NOMO-1 treated with dmso at 0.1 percent for 144 hours (cell line): ENCODE data around the gene ARL5C.
"Not testable (repeated sequence)": the region's sequence is repeated elsewhere in the genome, so short reads cannot be mapped to it uniquely, and the experiment has no call there.

Experiments used
- DNase-seq: peaks from one replicate; lab custom pipeline; 2025; ENCODE audit not compliant: unreplicated experiment; lab: John Stamatoyannopoulos, UW

Gene ARL5C

DNA sequence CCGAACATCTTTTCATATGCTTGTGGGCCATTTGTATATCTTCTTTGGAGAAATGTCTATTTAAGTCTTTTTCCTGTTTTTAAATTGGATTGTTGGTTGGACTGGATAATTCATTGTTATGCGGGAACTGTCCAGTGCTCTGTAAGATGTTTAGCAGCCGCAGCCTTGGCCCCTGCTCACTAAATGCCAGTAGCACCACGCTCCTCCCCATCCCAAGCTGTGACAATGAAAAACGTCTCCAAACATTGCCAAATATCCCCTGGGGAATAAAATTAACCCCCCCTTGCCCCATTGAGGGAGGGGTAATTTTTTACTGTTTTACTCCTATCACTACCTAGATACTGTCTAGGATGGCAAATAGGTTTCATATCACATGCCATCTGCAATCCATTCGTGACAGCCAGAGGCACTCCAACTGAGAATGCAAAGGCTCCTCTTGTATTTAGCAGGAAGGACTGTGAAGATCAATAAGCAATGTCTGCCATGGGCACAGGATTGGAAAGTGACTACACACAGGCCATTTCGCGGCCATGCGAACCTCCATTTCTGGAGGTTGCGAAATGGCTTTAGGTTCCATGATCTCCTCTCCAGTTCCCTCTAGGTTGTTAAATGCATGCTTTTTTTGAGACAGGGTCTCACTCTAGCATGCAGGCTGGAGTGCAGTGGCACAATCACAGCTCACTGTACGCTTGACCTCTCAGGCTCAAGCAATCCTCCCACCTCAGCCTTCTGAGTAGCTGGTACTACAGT lies 23.9 kb downstream of the ARL5C start:
- no peak for DNase-seq

DNA sequence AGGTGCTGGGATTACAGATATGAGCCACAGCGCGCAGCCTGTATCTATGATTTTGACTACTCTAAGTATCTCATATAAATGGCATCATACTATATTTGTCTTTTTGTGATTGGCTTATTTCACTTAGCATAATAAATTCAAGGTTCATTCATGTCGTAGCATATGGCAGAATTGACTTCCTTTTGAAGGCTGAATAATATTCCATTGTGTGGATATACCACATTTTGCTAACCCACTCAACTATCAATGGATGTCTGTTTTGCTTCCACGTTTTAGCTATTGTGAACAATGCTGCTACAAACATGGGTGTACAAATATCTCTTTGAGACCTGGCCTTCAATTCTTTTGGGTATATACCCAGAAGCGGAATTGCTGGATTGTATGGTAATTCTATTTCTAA lies 24.7 kb downstream of the ARL5C start:
- no peak for DNase-seq

DNA sequence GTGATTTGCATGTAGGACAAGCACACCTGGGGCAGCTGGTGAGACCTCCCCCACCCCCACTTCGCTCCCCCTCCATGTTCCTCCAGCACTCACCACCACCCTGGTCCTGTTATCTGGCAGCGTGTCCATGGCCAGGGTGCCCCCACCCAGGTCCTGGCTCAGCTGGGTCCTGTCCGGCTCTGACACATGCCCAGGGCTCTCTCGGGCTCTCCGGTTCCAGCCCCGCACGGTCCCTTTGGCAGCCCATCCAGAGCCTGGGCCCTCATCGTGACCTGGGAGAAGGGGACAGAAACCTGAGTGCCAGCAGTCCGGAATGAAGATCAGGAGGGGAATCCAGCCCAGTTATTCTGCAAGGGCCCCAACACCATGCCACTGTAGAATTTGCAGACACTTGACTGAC lies 26.4 kb downstream of the ARL5C start:
- no peak for DNase-seq

DNA sequence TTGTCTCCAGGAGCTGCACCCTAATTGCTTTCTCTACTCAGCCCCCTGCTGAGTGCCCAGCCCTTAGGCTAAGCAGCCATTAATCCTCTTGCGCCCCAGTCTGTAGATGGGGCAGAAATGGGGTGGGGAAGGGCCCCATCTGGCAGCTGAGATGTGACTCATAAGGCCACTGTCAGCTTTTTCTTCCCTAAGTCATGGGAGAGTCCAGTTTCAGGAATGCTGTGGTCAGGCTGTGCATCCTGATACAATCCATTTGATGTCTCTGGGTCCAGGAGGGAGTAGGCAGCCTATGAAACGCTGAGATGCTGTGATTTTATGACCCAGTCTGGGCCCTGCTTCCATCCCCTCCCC lies 26.8 kb downstream of the ARL5C start:
- no peak for DNase-seq

DNA sequence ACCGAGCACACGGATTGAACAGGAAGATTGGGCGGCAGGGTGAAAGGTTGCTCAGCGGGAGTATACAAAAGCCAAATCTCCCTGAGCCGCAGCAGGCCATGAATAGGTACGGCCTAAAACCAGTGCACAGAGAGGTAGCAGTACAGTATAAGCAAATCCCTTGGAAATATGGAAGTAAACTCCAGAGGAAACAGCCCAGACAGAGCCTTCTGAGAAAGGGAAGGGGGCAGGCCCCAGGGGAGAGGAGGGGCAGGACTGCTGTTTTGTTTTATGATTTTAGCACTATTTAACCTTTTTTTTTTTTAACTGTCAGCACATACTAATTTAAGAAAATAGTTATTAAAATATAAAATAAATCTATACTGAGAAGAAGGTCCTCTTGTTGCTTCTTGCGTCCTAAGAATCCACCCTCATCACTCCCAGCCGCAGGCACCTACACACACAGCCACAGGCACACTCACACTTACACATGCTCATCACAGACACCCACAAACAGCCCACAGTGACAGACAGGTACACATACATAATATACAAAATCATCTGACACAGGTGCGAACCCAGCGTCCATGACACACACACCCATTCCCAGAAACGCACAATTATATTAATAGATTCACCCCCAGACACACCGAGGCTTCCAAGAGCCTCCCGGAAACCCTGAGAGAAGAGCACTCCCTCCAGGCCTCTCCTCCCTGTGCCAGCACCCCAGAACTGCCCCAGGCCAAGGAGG lies 27.4 kb downstream of the ARL5C start:
- DNase-seq, result no peak

DNA sequence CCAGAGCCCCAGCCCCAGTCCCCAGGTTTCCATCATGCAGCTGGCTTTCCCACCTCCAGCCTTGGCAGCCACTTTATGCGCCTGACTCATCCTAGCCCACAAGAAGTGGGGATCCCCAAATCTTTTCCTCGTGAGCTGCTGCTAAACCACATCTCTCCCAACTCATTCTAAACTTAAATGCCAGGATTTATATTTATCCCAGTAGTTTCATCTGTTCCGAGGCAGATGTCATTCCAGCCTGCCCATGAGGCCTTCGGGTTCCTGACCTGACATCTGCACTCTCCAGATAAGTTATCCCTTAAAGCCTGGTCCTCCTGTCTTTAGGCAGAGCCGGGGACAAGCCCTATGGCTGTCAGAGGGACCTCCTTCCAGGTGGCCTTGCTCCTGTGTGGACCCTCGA lies 31.1 kb downstream of the ARL5C start:
- DNase-seq, result no peak

DNA sequence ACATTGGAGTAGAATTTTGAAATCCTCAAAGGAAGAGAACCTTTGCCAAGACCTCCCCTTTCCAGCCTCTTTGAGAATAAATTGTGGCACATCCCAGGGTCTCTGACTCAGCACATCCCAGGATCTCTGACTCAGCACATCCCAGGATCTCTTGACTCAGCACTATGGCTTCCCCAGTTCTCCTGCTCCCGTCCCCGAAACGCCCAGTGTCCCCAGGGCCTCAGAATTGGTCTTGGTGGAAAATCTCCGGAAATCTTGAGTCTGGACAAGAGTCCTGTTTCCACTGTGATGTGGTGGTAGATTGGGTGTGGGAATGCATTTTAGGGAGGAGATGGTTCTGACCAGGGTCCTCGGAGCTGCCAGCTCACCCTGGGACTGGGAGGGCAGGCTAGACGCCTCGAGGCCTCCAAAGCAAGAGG lies 33.8 kb downstream of the ARL5C start:
- DNase-seq, result no peak

DNA sequence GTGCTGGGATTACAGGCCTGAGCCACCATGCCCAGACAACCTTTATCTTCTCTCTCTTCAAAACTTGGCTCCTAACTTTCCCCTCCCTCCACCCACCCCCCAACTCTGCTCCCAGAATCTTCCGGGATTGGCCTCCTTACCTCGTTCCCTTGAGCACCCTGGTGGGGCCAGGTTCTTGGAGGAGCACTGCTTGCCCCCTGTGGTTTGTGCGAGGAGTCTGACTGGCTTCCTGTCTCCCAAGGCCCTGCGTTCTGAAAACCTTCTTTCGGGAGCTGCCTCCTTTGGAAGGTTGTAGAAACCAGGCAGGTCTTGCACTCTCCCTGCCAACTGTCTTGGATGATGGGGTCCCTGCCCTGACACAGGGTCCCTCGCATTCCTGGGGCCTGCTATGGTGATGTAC lies 34.3 kb downstream of the ARL5C start:
- no peak for DNase-seq

DNA sequence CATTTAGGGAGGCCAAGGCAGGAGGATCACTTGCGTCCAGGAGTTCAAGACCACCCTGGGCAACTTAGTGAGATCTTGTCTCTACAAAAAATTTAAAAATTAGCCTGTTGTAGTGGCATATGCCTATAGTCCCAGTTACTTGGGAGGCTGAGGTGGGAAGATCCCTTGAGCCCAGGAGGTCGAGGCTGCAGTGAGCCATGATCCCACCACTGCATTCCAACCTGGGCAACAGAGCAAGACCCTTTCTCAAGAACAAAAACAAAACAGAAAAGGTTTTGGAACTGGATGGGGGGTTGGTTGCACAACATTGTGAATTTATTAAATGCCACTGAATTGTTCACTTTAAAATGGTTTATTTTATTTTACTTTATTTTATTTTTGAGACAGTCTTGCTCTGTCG lies 35.8 kb downstream of the ARL5C start:
- no peak for DNase-seq

DNA sequence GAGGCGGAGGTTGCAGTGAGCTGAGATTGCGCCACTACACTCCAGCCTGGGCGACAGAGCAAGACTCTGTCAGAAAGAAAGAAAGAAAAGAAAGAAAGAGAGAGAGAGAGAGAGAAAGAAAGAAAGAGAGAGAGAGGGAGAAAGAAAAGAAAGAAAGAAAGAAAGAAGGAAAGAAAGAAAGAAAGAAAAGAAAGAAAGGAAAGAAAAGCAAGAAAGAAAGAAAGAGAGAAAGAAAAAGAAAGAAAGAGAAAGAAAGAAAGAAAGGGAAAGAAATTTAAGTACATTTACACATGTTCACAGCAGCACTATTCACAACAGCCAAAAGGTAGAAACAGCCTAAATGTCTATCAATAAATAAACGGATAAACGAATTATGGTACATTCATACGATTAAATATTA lies 36.4 kb downstream of the ARL5C start:
- DNase-seq, result not testable (repeated sequence)

DNA sequence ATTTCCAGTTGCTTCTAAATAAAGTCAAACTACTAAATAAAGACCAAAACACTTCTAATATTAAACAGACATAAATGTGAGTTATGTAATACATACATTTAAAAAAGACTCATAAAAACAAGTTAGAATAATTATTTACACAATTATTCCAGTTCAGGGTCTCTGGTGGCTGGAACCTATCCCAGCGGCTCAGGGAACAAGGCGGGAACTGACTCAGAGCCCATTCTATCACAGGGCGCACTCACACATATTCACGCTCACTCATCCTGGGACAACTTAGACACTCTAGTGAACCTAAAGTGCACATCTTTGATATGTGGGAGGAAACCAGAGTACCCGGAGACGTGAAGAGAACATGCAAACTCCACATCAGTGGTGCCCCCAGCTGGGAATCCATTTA lies 39.5 kb downstream of the ARL5C start:
- no peak for DNase-seq

DNA sequence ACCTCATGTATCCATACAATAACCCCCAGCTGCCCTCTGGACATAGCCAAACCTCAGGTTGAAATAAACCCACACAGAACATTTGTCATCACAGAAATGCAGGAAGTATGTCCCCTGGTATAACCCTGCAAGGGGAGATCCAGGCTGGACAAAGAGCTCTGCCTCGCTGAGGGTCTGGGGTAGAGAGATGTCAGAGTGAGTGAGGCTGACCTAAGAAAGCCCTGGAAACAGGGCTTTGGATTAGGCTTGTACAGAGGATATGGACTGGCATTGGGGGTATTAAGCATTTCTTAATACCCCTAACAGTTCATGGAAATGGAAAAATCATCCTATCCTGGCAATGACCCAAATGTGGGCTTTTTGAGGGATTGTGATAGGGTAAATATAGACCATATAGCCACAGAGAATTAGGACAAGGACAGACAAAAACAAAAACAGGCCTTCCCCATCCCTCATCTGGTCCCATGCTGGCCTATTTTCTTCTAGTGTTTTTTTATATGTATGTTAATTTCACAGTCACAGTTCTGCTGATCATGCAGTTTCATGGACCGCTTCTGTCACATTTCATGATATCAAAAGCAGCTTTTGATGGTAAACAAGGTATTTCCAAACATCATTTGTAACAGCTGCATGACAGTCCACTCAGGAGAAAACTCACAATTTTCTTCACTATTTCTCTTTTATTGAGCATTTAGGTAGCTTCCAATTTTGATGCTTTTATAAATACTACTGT lies 40.7 kb downstream of the ARL5C start:
- no peak for DNase-seq

DNA sequence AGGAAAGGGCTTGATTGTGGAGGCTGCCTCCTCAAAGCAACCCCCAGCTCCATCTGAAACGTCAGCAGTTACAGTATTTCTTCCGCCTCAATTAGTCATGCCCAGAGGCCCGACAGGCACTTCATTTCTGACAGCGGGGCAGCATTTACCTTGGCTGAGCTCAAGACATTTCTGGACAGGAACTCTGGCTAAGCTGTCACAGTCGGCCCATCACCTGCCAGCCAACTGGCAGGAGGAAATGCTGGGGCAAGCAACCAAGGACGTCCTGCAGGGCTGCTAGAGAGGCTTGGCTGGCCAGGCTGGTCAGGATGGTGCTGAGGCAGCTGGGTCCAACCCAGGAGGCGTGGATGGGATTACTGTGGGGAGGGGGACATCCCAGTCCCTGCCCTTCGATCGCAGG lies 42.3 kb downstream of the ARL5C start:
- DNase-seq, result no peak

DNA sequence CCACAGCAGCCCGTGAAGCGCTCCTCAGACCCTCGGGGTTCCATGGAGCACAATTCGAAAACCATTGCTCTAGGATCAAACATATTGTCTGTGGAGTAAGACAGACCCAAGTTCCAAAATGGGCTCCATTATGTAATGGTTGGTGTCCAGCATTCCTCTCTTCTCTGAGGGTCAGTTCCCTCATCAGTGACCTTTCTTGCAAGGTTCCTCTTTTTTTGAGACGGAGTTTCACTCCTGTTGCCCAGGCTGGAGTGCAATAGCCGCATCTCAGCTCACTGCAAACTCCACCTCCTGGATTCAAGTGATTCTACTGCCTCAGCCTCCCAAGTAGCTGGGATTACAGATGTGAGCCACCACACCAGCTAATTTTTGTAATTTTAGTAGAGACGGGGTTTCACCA lies 43.0 kb downstream of the ARL5C start:
- DNase-seq, result no peak

DNA sequence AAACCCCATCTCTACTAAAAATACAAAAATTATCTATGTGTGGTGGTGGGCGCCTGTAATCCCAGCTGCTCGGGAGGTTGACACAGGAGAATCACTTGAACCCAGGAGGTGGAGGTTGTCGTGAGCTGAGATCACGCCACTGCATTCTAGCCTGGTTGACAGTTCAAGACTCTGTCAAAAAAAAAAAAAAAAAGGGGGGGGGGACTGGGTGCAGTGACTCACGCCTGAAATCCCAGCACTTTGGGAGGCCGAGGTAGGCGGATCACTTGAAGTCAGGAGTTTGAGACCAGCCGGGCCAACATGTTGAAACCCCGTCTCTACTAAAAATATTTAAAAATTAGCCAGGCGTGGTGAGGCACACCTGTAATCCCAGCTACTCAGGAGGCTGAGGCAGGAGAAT lies 44.0 kb downstream of the ARL5C start:
- not testable (repeated sequence) for DNase-seq

DNA sequence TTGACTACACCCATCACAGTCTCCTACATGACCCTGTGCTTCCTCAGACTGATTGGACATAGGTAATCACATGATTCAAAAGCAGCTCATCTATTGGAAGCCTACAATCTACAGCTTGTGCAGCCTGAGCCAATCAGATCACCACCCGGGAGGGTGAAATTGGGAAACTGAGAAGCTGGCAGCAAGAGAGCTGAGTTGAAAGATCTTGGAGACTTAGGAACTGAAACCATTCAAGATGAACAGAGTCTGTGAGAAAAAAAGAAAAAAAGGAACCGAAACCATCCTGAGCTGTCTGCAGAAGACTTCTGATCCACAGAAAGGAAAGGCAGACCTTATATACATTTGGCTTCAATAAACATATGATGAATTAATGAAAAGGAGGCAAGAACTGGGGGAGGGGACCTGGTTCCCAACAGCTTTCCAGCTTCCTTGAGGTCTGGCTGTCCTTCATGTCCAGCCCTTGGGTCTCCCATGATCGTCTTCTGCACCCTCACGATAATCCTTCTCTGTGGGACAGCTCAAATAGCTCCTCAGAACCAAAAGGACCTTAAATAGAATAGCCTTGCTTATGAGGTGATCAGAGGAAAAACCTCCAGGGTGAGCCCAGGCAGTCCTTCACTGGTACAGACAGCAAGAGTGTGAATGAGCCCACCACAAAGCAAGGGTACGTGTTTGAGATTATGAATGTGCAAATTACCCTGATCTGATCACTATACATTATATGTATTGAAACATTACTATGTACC lies 47.1 kb downstream of the ARL5C start:
- peak; percentile 86 for DNase-seq

DNA sequence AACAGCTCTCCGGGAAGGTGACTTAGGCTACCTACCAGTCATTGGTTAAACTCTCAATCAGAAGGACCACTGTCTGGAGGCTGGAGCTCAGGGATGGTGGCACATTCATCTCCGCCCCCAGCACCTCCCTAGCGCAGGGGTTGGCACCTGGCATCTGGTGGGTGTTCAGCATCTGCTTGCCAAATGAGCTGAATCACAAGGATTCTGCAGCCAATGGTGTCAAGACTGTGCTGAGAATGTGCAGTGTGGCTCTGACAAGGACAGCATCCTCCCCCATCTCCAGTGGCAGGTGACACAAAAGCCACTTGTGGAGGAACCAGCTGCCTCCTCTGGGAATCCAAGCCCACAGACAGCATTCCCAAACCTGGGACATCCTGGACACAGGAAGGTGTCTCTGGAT lies 49.7 kb downstream of the ARL5C start:
- no peak for DNase-seq

DNA sequence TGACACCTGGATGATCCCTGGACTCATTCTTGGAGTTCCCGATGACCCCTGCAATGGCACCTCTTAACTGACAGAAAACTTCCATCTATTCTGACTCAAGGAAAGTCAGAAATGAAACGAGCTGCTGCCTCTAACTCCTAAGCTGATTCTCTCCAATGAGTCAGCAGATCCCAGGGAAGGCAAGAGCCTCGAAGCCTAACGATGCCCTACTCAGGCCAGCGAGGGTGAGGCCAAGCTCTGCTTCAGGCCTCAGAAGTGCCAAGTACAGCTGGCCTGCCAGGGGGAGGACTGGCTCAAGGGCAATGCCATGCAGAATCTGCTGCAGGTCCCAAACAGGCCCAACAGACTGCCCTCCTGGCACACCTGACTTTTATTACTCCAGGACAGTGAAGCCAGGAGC lies 50.8 kb downstream of the ARL5C start:
- DNase-seq, result no peak

DNA sequence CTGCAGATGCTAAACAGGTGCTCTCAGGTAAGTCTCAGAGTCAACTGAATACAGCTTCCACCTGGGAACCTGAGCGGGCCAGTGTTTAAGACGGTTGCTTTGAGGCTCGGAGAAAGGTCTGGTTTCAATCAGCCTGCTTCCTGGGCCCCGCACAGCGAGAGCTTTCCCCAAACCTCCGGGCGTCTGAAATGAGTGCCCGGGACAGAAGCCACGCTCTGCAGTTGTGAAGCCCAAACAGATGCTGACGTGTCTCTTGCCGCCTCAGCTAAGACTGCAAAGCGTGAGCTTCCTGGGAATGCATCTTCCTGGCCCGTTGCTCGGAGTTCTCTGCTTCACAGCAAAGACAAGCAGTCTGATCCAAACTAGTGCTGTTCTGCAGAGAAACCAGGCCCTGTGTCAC lies 51.2 kb downstream of the ARL5C start:
- DNase-seq, result no peak

DNA sequence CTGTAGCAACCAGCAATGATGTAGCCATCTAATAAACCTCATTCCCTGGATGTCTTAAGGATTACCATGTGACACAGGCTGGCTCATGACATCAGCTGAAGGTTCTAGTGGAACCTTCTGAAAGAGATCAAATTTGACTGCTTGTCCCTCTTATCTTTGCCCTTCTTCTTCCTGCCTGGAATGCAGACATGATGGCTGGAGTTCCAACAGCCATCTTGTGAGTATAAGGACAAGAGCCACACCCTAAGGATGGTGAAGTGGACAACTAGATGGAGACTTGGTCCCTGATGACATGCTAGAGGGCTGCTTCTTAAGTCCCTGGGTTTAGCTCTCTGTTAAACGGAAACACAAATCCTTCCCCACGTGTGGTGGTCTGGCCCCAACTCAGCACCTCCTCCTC lies 52.1 kb downstream of the ARL5C start:
- DNase-seq, result no peak

DNA sequence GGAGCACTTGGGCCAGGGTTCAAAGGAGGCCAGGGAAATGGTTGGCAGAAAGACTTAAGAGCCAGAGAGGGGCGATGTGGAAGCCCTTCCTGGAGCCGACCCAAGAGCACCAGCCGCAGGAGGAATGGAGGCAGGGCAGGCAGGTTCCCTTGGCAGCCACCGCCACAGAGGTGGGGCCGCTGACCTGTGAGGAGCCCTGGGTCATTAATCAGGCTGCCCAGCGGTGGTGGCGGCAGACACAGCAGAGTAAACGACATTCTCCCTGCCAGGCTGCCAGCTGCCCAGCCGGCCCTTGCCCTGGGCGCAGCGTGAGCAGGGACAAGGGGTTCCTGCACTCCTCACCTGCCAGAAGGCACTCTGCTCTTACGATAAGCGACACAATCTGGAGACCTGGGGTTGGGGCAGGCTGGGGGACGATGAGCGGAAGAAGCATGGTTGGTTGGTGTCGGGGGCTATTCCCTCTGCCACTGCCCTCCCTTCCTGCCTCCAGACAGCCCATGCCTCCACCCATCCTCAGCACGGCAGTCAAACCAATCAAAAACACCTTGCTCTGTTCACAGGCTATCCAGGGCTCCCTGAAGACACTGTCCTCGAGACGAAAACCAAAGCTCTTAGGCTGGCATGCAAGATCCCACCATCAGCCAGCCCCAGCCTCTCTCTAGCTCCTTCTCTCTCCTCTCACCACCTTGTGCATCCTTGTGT lies 55.4 kb downstream of the ARL5C start:
- DNase-seq, result no peak
